Measurements from ENCODE around the gene GCSAM.
A peak's percentile ranks its signal among the peaks of the same experiment; 100 is the strongest.

Gene GCSAM

DNA sequence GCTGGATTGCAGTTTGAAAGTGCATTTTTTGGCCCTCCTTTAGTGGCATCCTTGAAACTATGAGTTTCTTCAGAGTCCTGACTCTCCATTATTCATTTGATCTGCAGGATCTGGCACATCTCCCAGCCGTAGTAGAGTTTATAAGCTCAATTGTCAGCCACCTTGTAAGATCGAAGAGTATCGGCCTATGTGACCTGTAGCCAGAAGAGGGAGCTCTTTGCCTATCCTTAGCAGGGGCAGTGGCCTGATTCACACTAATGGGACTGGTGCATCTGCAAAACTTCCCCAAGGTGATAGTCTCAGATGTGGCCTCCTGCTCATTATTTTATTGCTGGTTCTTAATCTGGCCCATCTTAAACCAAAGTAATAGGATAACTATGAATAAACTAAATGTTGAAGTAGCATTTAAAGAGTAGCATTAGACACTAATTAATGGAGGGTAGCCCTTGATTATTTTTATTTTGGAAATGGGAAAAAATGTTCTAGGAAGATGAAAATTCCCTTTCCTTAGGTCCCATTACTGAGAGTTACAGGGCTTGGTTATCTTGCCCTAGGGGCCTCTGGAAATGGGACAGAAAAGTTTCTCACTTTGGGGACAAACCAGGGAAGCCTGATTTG, 21.2 kb downstream of the GCSAM start:
- Histone ChIP-seq H3K9me2 (ENCODE audit: low read depth, low read length) (no peaks in the 10 kb centered on the region), H3K4me2 (ENCODE audit: low read length) (peak overlapping the region; percentile 34; the same call in 1 of the 2 replicates), H3F3A (ENCODE audit: insufficient read depth, low read length) (peaks cover 4% of the 10 kb centered on the region; the same call in 1 of the 2 replicates), H3K4me1 (ENCODE audit: insufficient read depth, low read length, severe bottlenecking) (peaks cover 72% of the 10 kb centered on the region), H3K79me2 (ENCODE audit: insufficient read depth, low read length) (no peaks in the 10 kb centered on the region), H3K27me3 (ENCODE audit: insufficient read depth, low read length) (no peaks in the 10 kb centered on the region), H3K27ac (ENCODE audit: low read depth, low read length, poor library complexity, severe bottlenecking) (peak overlapping the region; percentile 99), H3K36me3 (ENCODE audit: insufficient read depth, low read length) (no peaks in the 10 kb centered on the region), H3K4me3 (ENCODE audit: low read depth, low read length, poor library complexity, severe bottlenecking) (no peak overlapping the region), H2AFZ (ENCODE audit: low read length) (no peak overlapping the region), H4K20me1 (ENCODE audit: insufficient read depth, low read length) (no peaks in the 10 kb centered on the region), H3K9ac (ENCODE audit: low read length) (peak overlapping the region; percentile 45; the same call in 1 of the 2 replicates), H3K9me3 (ENCODE audit: low read length) (no peaks in the 10 kb centered on the region)
- no peak for TF ChIP-seq EZH2 (IDR thresholded peaks at IDR 0.05; ENCODE audit: borderline replicate concordance, low read length)
- TF ChIP-seq, protein P1, sequence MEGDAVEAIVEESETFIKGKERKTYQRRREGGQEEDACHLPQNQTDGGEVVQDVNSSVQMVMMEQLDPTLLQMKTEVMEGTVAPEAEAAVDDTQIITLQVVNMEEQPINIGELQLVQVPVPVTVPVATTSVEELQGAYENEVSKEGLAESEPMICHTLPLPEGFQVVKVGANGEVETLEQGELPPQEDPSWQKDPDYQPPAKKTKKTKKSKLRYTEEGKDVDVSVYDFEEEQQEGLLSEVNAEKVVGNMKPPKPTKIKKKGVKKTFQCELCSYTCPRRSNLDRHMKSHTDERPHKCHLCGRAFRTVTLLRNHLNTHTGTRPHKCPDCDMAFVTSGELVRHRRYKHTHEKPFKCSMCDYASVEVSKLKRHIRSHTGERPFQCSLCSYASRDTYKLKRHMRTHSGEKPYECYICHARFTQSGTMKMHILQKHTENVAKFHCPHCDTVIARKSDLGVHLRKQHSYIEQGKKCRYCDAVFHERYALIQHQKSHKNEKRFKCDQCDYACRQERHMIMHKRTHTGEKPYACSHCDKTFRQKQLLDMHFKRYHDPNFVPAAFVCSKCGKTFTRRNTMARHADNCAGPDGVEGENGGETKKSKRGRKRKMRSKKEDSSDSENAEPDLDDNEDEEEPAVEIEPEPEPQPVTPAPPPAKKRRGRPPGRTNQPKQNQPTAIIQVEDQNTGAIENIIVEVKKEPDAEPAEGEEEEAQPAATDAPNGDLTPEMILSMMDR (IDR thresholded peaks at IDR 0.05; ENCODE audit: low read length): peak; percentile 93

DNA sequence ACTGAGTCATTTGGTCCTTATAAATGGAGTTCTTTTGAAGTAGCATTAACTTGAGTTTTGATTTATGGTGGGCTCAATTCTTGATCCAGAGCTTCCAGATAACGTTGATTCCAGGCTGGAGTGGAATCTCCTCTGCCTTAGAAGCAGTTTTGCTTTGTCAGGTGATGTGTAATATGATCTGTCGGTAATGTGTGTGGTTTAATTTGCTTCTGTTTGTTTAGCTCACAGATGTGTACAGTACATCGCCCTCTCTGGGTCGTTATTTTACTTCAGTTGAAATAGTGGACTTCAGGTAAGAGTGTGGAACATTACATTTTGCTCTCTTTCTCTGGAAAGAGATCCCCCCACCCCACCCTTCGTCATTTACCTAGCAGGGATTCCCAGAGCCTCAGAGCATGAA, 23.7 kb downstream of the GCSAM start:
- Histone ChIP-seq H3K79me2 (ENCODE audit: insufficient read depth, low read length) (no peaks in the 10 kb centered on the region), H3F3A (ENCODE audit: insufficient read depth, low read length) (no peaks in the 10 kb centered on the region), H3K4me3 (ENCODE audit: low read depth, low read length, poor library complexity, severe bottlenecking) (no peak overlapping the region), H3K36me3 (ENCODE audit: insufficient read depth, low read length) (no peaks in the 10 kb centered on the region), H3K4me1 (ENCODE audit: insufficient read depth, low read length, severe bottlenecking) (peaks cover 55% of the 10 kb centered on the region), H3K9me2 (ENCODE audit: low read depth, low read length) (no peaks in the 10 kb centered on the region), H3K27ac (ENCODE audit: low read depth, low read length, poor library complexity, severe bottlenecking) (peak overlapping the region; percentile 79), H3K4me2 (ENCODE audit: low read length) (peak overlapping the region; percentile 31), H4K20me1 (ENCODE audit: insufficient read depth, low read length) (no peaks in the 10 kb centered on the region), H3K9me3 (ENCODE audit: low read length) (no peaks in the 10 kb centered on the region), H3K9ac (ENCODE audit: low read length) (peak overlapping the region; percentile 50), H2AFZ (ENCODE audit: low read length) (no peak overlapping the region), H3K27me3 (ENCODE audit: insufficient read depth, low read length) (no peaks in the 10 kb centered on the region)
- TF ChIP-seq, protein P1 (IDR thresholded peaks at IDR 0.05; ENCODE audit: low read length): no peak
- no peak for TF ChIP-seq EZH2 (IDR thresholded peaks at IDR 0.05; ENCODE audit: borderline replicate concordance, low read length)

DNA sequence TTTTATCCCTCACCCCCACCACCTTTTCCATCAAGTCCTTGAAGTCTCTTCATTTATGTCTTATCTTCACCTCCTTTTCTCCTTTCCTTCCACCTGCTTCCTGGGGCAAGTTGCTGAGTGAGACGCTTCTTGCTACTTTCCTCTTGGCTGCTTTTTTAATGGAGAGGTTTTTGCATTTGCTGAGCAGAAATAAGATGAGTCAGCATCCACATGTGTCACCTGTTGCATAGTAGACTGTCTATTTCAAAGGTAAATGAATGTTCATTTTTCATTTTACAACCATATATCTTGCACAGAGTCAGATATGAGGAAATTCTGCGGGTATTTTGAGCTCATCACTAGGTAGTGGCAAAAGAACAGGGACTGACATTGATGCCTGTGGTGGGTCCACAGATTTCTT, 28.3 kb downstream of the GCSAM start:
- Histone ChIP-seq H3K4me3 (ENCODE audit: low read depth, low read length, poor library complexity, severe bottlenecking) (no peak overlapping the region), H4K20me1 (ENCODE audit: insufficient read depth, low read length) (no peaks in the 10 kb centered on the region), H2AFZ (ENCODE audit: low read length) (no peak overlapping the region), H3K9ac (ENCODE audit: low read length) (no peak overlapping the region), H3K4me1 (ENCODE audit: insufficient read depth, low read length, severe bottlenecking) (peaks cover 24% of the 10 kb centered on the region), H3K27me3 (ENCODE audit: insufficient read depth, low read length) (no peaks in the 10 kb centered on the region), H3K27ac (ENCODE audit: low read depth, low read length, poor library complexity, severe bottlenecking) (no peak overlapping the region), H3K9me3 (ENCODE audit: low read length) (no peaks in the 10 kb centered on the region), H3K9me2 (ENCODE audit: low read depth, low read length) (no peaks in the 10 kb centered on the region), H3K4me2 (ENCODE audit: low read length) (no peak overlapping the region), H3F3A (ENCODE audit: insufficient read depth, low read length) (no peaks in the 10 kb centered on the region), H3K36me3 (ENCODE audit: insufficient read depth, low read length) (no peaks in the 10 kb centered on the region), H3K79me2 (ENCODE audit: insufficient read depth, low read length) (no peaks in the 10 kb centered on the region)
- TF ChIP-seq EZH2 (IDR thresholded peaks at IDR 0.05; ENCODE audit: borderline replicate concordance, low read length): no peak
- TF ChIP-seq, protein P1 (IDR thresholded peaks at IDR 0.05; ENCODE audit: low read length): no peak

Measured in OCI-LY1 (cell line).